Measurements from ENCODE around the gene IL6ST.

Gene IL6ST

GRCh38 chr5:55973296-55973695 is 21.5 kb downstream of the IL6ST start:
- H3K9me3 ChIP-seq (ENCODE audit: insufficient read depth, low read depth, low read length) = no peaks in the 10 kb centered on the region
- H3K36me3 ChIP-seq (ENCODE audit: insufficient read depth, low read length) = peaks cover 6% of the 10 kb centered on the region; the same call in 1 of the 2 replicates
- no peaks in the 10 kb centered on the region for H3K27me3 ChIP-seq (ENCODE audit: insufficient read depth, low read length, poor library complexity, severe bottlenecking)
- no peak overlapping the region for H2AFZ ChIP-seq (ENCODE audit: low read length)
- no peaks in the 10 kb centered on the region for H3K4me1 ChIP-seq (ENCODE audit: insufficient read depth, low read length, poor library complexity, severe bottlenecking)
- no peak overlapping the region for H3K9ac ChIP-seq (ENCODE audit: low read depth, low read length, poor library complexity, severe bottlenecking)
- H3F3A ChIP-seq (ENCODE audit: low read depth) = no peaks in the 10 kb centered on the region
- H3K4me3 ChIP-seq (ENCODE audit: low read length, poor library complexity, severe bottlenecking) = no peak overlapping the region
- no peaks in the 10 kb centered on the region for H4K20me1 ChIP-seq (ENCODE audit: insufficient read depth, low read length, poor library complexity, severe bottlenecking)
- no peak for TF ChIP-seq CTCF (conservative IDR thresholded peaks at IDR 0.05; ENCODE audit: low read length)
- no peak for TF ChIP-seq EZH2phosphoT487 (IDR thresholded peaks at IDR 0.05; ENCODE audit: borderline replicate concordance)
- no peak overlapping the region for H3K4me2 ChIP-seq (ENCODE audit: low read depth, low read length, poor library complexity, severe bottlenecking)
- no peaks in the 10 kb centered on the region for H3K79me2 ChIP-seq (ENCODE audit: insufficient read depth, low read length)
- H3K9me2 ChIP-seq (replicated peaks; ENCODE audit: low read depth, low read length) = no peaks in the 10 kb centered on the region

GRCh38 chr5:55969956-55970355 is 24.8 kb downstream of the IL6ST start:
- no peak overlapping the region for H3K4me2 ChIP-seq (ENCODE audit: low read depth, low read length, poor library complexity, severe bottlenecking)
- H3K4me1 ChIP-seq (ENCODE audit: insufficient read depth, low read length, poor library complexity, severe bottlenecking) = no peaks in the 10 kb centered on the region
- no peaks in the 10 kb centered on the region for H4K20me1 ChIP-seq (ENCODE audit: insufficient read depth, low read length, poor library complexity, severe bottlenecking)
- no peak overlapping the region for H2AFZ ChIP-seq (ENCODE audit: low read length)
- no peaks in the 10 kb centered on the region for H3K9me3 ChIP-seq (ENCODE audit: insufficient read depth, low read depth, low read length)
- no peaks in the 10 kb centered on the region for H3K27me3 ChIP-seq (ENCODE audit: insufficient read depth, low read length, poor library complexity, severe bottlenecking)
- no peak overlapping the region for H3K9ac ChIP-seq (ENCODE audit: low read depth, low read length, poor library complexity, severe bottlenecking)
- TF ChIP-seq EZH2phosphoT487 (IDR thresholded peaks at IDR 0.05; ENCODE audit: borderline replicate concordance) = no peak
- TF ChIP-seq CTCF (conservative IDR thresholded peaks at IDR 0.05; ENCODE audit: low read length) = no peak
- no peak overlapping the region for H3K4me3 ChIP-seq (ENCODE audit: low read length, poor library complexity, severe bottlenecking)
- H3F3A ChIP-seq (ENCODE audit: low read depth) = no peaks in the 10 kb centered on the region
- no peaks in the 10 kb centered on the region for H3K9me2 ChIP-seq (replicated peaks; ENCODE audit: low read depth, low read length)
- peaks cover 4% of the 10 kb centered on the region; the same call in 1 of the 2 replicates for H3K36me3 ChIP-seq (ENCODE audit: insufficient read depth, low read length)
- no peaks in the 10 kb centered on the region for H3K79me2 ChIP-seq (ENCODE audit: insufficient read depth, low read length)

GRCh38 chr5:55966284-55966683 is 28.5 kb downstream of the IL6ST start:
- no peak for TF ChIP-seq CTCF (conservative IDR thresholded peaks at IDR 0.05; ENCODE audit: low read length)
- TF ChIP-seq EZH2phosphoT487 (IDR thresholded peaks at IDR 0.05; ENCODE audit: borderline replicate concordance) = no peak
- H3K9me2 ChIP-seq (replicated peaks; ENCODE audit: low read depth, low read length) = no peaks in the 10 kb centered on the region
- no peak overlapping the region for H3K4me3 ChIP-seq (ENCODE audit: low read length, poor library complexity, severe bottlenecking)
- no peaks in the 10 kb centered on the region for H3K27me3 ChIP-seq (ENCODE audit: insufficient read depth, low read length, poor library complexity, severe bottlenecking)
- no peaks in the 10 kb centered on the region for H3F3A ChIP-seq (ENCODE audit: low read depth)
- H3K4me2 ChIP-seq (ENCODE audit: low read depth, low read length, poor library complexity, severe bottlenecking) = no peak overlapping the region
- H3K9ac ChIP-seq (ENCODE audit: low read depth, low read length, poor library complexity, severe bottlenecking) = no peak overlapping the region
- no peaks in the 10 kb centered on the region for H3K4me1 ChIP-seq (ENCODE audit: insufficient read depth, low read length, poor library complexity, severe bottlenecking)
- no peaks in the 10 kb centered on the region for H3K79me2 ChIP-seq (ENCODE audit: insufficient read depth, low read length)
- H3K9me3 ChIP-seq (ENCODE audit: insufficient read depth, low read depth, low read length) = no peaks in the 10 kb centered on the region
- no peaks in the 10 kb centered on the region; the same call in 1 of the 2 replicates for H3K36me3 ChIP-seq (ENCODE audit: insufficient read depth, low read length)
- H2AFZ ChIP-seq (ENCODE audit: low read length) = no peak overlapping the region
- no peaks in the 10 kb centered on the region for H4K20me1 ChIP-seq (ENCODE audit: insufficient read depth, low read length, poor library complexity, severe bottlenecking)

Data from Loucy (cell line).